Mesothelial cell of epicardium (in vitro differentiated cells): ENCODE results near the gene TFF2. TPM values are rescaled to one million over a fixed set of nuclear protein-coding genes. Genes with fewer than 3 reads are reported as not detected.

Experiments
- DNase-seq, 2 experiments: peaks; one replicate each; pipeline ENCODE4 v3.0.0; 2021; ENCODE audit warnings: low spot score in 2 of 2; ENCODE audit not compliant: unreplicated experiment in 2 of 2
- H3K27ac Mint-ChIP-seq: 2 replicates; pipeline ENCODE4 v1.8.0; 2021; ENCODE audit warnings: mixed read lengths
- H3K27me3 Mint-ChIP-seq: 2 replicates; pipeline ENCODE4 v1.8.0; 2021; ENCODE audit warnings: low read depth, mixed read lengths
- H3K36me3 Mint-ChIP-seq: 2 replicates; pipeline ENCODE4 v1.8.0; 2021; ENCODE audit warnings: mixed read lengths
- H3K4me1 Mint-ChIP-seq: 2 replicates; pipeline ENCODE4 v1.8.0; 2021; ENCODE audit warnings: mixed read lengths
- H3K4me3 Mint-ChIP-seq: 2 replicates; pipeline ENCODE4 v1.8.0; 2021; ENCODE audit warnings: mild to moderate bottlenecking, moderate library complexity, mixed read lengths
- H3K9me3 Mint-ChIP-seq: 2 replicates; pipeline ENCODE4 v1.8.0; 2021; ENCODE audit warnings: mixed read lengths
- CTCF ChIP-seq: fragments of 200-600 bp; sonication (generic); IDR thresholded peaks from one replicate; pipeline ENCODE4 v1.5.0; 2021; ENCODE audit warnings: antibody characterized with exemption; ENCODE audit not compliant: unreplicated experiment
- total RNA-seq: library from RNA; stranded (reverse); gene quantifications from 3 replicates; pipeline ENCODE4 v1.2.1, GENCODE V29; 2021

Gene TFF2
- total RNA-seq, 1 donor from 2014 or later: not detected

GRCh38 chr21:42387164-42387563 is 36.4 kb upstream of the TFF2 start:
- no peak for TF ChIP-seq CTCF
- H3K27me3 Mint-ChIP-seq: peaks cover 25% of the 10 kb centered on the region
- H3K9me3 Mint-ChIP-seq: peaks cover 3% of the 10 kb centered on the region
- no peak overlapping the region for H3K27ac Mint-ChIP-seq
- DNase-seq: no peak
- H3K4me3 Mint-ChIP-seq: no peak overlapping the region
- H3K4me1 Mint-ChIP-seq: peaks cover 9% of the 10 kb centered on the region
- H3K36me3 Mint-ChIP-seq: no peaks in the 10 kb centered on the region

- Mint-ChIP-seq H3K4me3 (no peak overlapping the region), H3K27me3 (peaks cover 21% of the 10 kb centered on the region), H3K4me1 (peaks cover 9% of the 10 kb centered on the region), H3K9me3 (peaks cover 10% of the 10 kb centered on the region), H3K27ac (no peak overlapping the region), H3K36me3 (no peaks in the 10 kb centered on the region)
- no peak for TF ChIP-seq CTCF
- no peak for DNase-seq
Measured at GRCh38 chr21:42386034-42386591, 35.3 kb upstream of the TFF2 start.

GRCh38 chr21:42385619-42386018 is 34.8 kb upstream of the TFF2 start:
- peaks cover 19% of the 10 kb centered on the region for H3K27me3 Mint-ChIP-seq
- no peak for TF ChIP-seq CTCF
- no peak overlapping the region for H3K4me3 Mint-ChIP-seq
- no peak overlapping the region for H3K27ac Mint-ChIP-seq
- H3K36me3 Mint-ChIP-seq: no peaks in the 10 kb centered on the region
- H3K9me3 Mint-ChIP-seq: peaks cover 10% of the 10 kb centered on the region
- H3K4me1 Mint-ChIP-seq: peaks cover 9% of the 10 kb centered on the region
- no peak for DNase-seq

GRCh38 chr21:42384989-42385388 is 34.2 kb upstream of the TFF2 start:
- Mint-ChIP-seq H3K4me3 (no peak overlapping the region), H3K36me3 (no peaks in the 10 kb centered on the region), H3K27me3 (peaks cover 20% of the 10 kb centered on the region), H3K9me3 (peaks cover 10% of the 10 kb centered on the region), H3K4me1 (peaks cover 9% of the 10 kb centered on the region), H3K27ac (no peak overlapping the region)
- DNase-seq: no peak
- TF ChIP-seq CTCF: no peak

GRCh38 chr21:42384156-42384945 is 33.6 kb upstream of the TFF2 start:
- Mint-ChIP-seq H3K27ac (no peak overlapping the region), H3K4me3 (no peak overlapping the region), H3K4me1 (peaks cover 9% of the 10 kb centered on the region), H3K27me3 (peaks cover 23% of the 10 kb centered on the region), H3K9me3 (peaks cover 10% of the 10 kb centered on the region), H3K36me3 (no peaks in the 10 kb centered on the region)
- DNase-seq: no peak
- no peak for TF ChIP-seq CTCF
